ENCODE measurements around the gene TSPAN5. TPM values are rescaled to one million over a fixed set of nuclear protein-coding genes. Genes with fewer than 3 reads are reported as not detected.

Gene TSPAN5
- total RNA-seq, 2 donors from 2014 or later: 7.4 to 11.8 TPM

DNA sequence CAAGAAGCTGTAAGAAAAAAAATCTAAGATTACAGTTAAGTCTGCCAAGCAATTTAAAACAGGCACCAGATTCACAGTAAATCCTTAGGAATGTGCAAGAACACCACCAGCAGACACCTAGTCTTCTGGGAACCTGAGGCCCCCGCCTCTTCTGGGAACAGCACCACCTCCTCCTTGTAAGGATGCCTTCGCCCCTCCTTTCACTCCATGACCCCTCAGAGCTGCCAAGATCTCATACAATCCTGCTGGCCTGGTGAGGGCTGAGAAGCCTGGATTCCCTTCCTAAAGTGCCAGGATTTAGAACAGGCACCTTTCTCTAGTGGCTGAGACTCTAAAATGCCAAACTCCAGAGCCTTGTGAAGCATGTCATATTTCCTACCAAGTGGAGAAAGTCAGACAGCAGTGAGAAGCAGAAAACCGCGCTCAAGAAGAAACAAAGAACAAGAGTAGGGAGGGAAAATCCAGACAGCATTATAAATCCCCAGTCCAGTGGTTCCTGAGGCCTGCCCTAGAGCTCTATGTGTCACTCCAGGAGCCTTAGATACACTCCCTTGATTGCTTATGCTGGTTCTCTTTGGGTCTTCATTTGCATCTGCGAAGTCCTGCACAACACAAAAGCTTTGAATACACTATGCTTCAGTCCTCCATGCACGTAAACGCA lies 166.4 kb downstream of the TSPAN5 start:
- Histone ChIP-seq H3K36me3 (ENCODE audit: control insufficient read depth, insufficient read depth, low read length) (no peaks in the 10 kb centered on the region), H3K9me3 (ENCODE audit: control insufficient read depth, low read length) (no peaks in the 10 kb centered on the region), H3K9ac (ENCODE audit: extremely low read depth, low read length, poor library complexity, severe bottlenecking) (no peak overlapping the region), H3K27ac (ENCODE audit: low read depth, low read length) (peak overlapping the region; percentile 36), H3K4me1 (ENCODE audit: control insufficient read depth, insufficient read depth, low read length) (no peaks in the 10 kb centered on the region), H3K27me3 (ENCODE audit: control insufficient read depth, insufficient read depth, low read length, poor library complexity, severe bottlenecking) (no peaks in the 10 kb centered on the region), H3K4me3 (ENCODE audit: low read length) (no peak overlapping the region)
- H3K4me3 Mint-ChIP-seq: no peak overlapping the region
- H3K27ac Mint-ChIP-seq: peak overlapping the region; percentile 30
- DNase-seq: no peak
- WGBS, 2 experiments (ENCODE audit: insufficient coverage in 1 of 2, insufficient read length in 1 of 2): 90 to 100% methylated on average over 4 to 7 of the region's 7 CpGs
- peaks cover 7% of the 10 kb centered on the region for H3K4me1 Mint-ChIP-seq
- no peaks in the 10 kb centered on the region for H3K9me3 Mint-ChIP-seq
- no peaks in the 10 kb centered on the region for H3K27me3 Mint-ChIP-seq (ENCODE audit: insufficient read depth)
- TF ChIP-seq, protein P1, sequence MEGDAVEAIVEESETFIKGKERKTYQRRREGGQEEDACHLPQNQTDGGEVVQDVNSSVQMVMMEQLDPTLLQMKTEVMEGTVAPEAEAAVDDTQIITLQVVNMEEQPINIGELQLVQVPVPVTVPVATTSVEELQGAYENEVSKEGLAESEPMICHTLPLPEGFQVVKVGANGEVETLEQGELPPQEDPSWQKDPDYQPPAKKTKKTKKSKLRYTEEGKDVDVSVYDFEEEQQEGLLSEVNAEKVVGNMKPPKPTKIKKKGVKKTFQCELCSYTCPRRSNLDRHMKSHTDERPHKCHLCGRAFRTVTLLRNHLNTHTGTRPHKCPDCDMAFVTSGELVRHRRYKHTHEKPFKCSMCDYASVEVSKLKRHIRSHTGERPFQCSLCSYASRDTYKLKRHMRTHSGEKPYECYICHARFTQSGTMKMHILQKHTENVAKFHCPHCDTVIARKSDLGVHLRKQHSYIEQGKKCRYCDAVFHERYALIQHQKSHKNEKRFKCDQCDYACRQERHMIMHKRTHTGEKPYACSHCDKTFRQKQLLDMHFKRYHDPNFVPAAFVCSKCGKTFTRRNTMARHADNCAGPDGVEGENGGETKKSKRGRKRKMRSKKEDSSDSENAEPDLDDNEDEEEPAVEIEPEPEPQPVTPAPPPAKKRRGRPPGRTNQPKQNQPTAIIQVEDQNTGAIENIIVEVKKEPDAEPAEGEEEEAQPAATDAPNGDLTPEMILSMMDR (conservative IDR thresholded peaks at IDR 0.05): no peak
- H3K36me3 Mint-ChIP-seq (ENCODE audit: low read depth): no peaks in the 10 kb centered on the region

DNA sequence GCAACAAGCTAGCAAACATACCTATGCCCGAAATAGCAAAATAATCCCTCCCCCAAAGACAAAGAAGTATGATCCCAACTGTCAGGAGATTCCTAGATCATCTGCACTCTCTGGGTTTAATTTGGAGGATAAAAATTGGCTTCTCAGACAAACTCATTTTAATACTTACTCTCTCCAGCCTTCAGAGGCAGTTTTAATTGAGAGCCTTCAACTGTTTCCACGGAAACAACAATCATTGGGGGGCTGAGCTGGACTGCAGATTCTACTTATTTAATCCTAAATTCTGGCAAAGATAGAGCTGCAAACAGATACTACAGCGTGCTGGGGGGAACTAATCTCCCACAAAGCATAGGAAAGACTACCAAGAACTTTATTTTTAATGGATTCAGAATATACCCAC lies 168.2 kb downstream of the TSPAN5 start:
- Histone ChIP-seq H3K27ac (ENCODE audit: low read depth, low read length) (no peak overlapping the region), H3K27me3 (ENCODE audit: control insufficient read depth, insufficient read depth, low read length, poor library complexity, severe bottlenecking) (no peaks in the 10 kb centered on the region), H3K9ac (ENCODE audit: extremely low read depth, low read length, poor library complexity, severe bottlenecking) (no peak overlapping the region), H3K4me1 (ENCODE audit: control insufficient read depth, insufficient read depth, low read length) (no peaks in the 10 kb centered on the region), H3K4me3 (ENCODE audit: low read length) (no peak overlapping the region), H3K36me3 (ENCODE audit: control insufficient read depth, insufficient read depth, low read length) (no peaks in the 10 kb centered on the region), H3K9me3 (ENCODE audit: control insufficient read depth, low read length) (no peaks in the 10 kb centered on the region)
- DNase-seq: no peak
- Mint-ChIP-seq H3K27ac (no peak overlapping the region), H3K4me3 (no peak overlapping the region), H3K36me3 (ENCODE audit: low read depth) (no peaks in the 10 kb centered on the region), H3K4me1 (peaks cover 7% of the 10 kb centered on the region), H3K9me3 (no peaks in the 10 kb centered on the region), H3K27me3 (ENCODE audit: insufficient read depth) (no peaks in the 10 kb centered on the region)
- TF ChIP-seq, protein P1 (conservative IDR thresholded peaks at IDR 0.05): no peak
- WGBS, 2 experiments (ENCODE audit: insufficient coverage in 1 of 2, insufficient read length in 1 of 2): 90 to 97% methylated on average over 2 to 3 of the region's 3 CpGs

DNA sequence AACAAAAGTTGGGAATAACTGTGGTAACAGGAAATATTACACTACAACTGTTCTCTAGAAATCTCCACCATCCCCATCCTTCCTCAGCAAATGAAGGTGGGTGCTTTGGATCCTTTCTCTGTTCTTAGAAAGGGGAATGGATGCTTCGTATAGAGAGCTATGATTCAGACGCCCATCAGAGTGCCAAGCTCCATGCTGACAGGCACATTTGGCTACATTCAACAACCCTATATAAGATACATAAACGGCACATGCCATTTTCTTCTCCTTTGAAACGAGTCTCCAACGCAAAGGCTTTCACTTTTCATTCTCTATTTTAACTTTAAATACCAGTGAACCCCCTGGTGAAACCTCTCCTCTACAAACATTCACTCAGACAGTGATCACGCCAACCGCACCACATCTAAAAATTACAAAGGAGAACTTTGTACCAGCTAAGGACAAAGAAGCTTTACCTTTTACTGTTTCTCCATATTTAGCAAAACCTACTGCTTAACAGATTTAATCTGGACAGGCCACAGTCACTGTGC lies 172.5 kb downstream of the TSPAN5 start:
- Mint-ChIP-seq H3K27me3 (ENCODE audit: insufficient read depth) (no peaks in the 10 kb centered on the region), H3K9me3 (no peaks in the 10 kb centered on the region), H3K4me1 (peaks cover 12% of the 10 kb centered on the region), H3K36me3 (ENCODE audit: low read depth) (no peaks in the 10 kb centered on the region), H3K4me3 (no peak overlapping the region), H3K27ac (no peak overlapping the region)
- Histone ChIP-seq H3K9ac (ENCODE audit: extremely low read depth, low read length, poor library complexity, severe bottlenecking) (no peak overlapping the region), H3K4me3 (ENCODE audit: low read length) (no peak overlapping the region), H3K36me3 (ENCODE audit: control insufficient read depth, insufficient read depth, low read length) (no peaks in the 10 kb centered on the region), H3K27ac (ENCODE audit: low read depth, low read length) (no peak overlapping the region), H3K9me3 (ENCODE audit: control insufficient read depth, low read length) (no peaks in the 10 kb centered on the region), H3K4me1 (ENCODE audit: control insufficient read depth, insufficient read depth, low read length) (no peaks in the 10 kb centered on the region), H3K27me3 (ENCODE audit: control insufficient read depth, insufficient read depth, low read length, poor library complexity, severe bottlenecking) (no peaks in the 10 kb centered on the region)
- DNase-seq: no peak
- WGBS, 2 experiments (ENCODE audit: insufficient coverage in 1 of 2, insufficient read length in 1 of 2): 86 to 92% methylated on average over 4 to 7 of the region's 7 CpGs
- TF ChIP-seq, protein P1 (conservative IDR thresholded peaks at IDR 0.05): no peak

Measured in endodermal cell (in vitro differentiated cells).